GM12878 (cell line): Measurements from ENCODE around the gene GGACT. TPM values are rescaled to one million over a fixed set of nuclear protein-coding genes. Genes with fewer than 3 reads are reported as not detected.

Experiments used
- ATAC-seq: fragments of 200-7000 bp; cut with Tn5 transposase; 3 replicates; pipeline ENCODE4 v1.9.1; 2020; ENCODE audit warnings: mild to moderate bottlenecking, moderate library complexity
- Bru-seq: library from RNA; stranded (reverse); fragments of 400-500 nt; gene quantifications from one replicate; lab custom pipeline; 2021; lab: Mats Ljungman, UMichigan
- BruChase-seq, 2 experiments: library from RNA; stranded (reverse); fragments of 400-500 nt; gene quantifications; one replicate each; lab custom pipeline; 2021; lab: Mats Ljungman, UMichigan
- BruUV-seq: library from RNA; stranded (reverse); fragments of 400-500 nt; replicated peaks from 2 replicates; lab custom pipeline; 2021; lab: Mats Ljungman, UMichigan
- CTCF ChIA-PET: fragments of 300-600 bp; sonication (Branson Sonifier 250); formaldehyde crosslinking; extraction: SDS; loops from one replicate; lab custom pipeline; 2021; ENCODE audit warnings: inconsistent platforms; lab: Yijun Ruan, JAX
- POLR2A ChIA-PET: fragments of 350-600 bp; formaldehyde crosslinking; extraction: SDS; loops from one replicate; lab custom pipeline; 2021; ENCODE audit warnings: inconsistent platforms; lab: Charles Lee
- RAD21 ChIA-PET: fragments of 300-600 bp; sonication (Branson Sonifier 250); formaldehyde crosslinking; loops from one replicate; lab custom pipeline; 2023; ENCODE audit warnings: antibody characterized with exemption; ENCODE audit not compliant: unreplicated experiment; lab: Charles Lee
- SMC1A ChIA-PET: fragments of 300-600 bp; sonication (Branson Sonifier 250); formaldehyde crosslinking; loops from one replicate; lab custom pipeline; 2023; ENCODE audit not compliant: unreplicated experiment, uncharacterized antibody; lab: Charles Lee
- DNase-seq: peaks from one replicate; pipeline ENCODE4 v3.0.0-alpha.2; 2011; ENCODE audit warnings: low read depth, low spot score
- FAIRE-seq: peaks from 3 replicates; lab custom pipeline; 2011; peaks lifted over from hg19 to GRCh38; lab: Jason Lieb, UNC
- H2AFZ ChIP-seq: 2 replicates; pipeline ENCODE4 v1.6.0; 2011; ENCODE audit warnings: low read depth, low read length, control low read depth; ENCODE audit not compliant: control insufficient read depth
- H3K27ac ChIP-seq: 2 replicates; pipeline ENCODE4 v1.5.1; 2011; ENCODE audit warnings: control low read depth; ENCODE audit not compliant: control insufficient read depth, insufficient read depth
- H3K27me3 ChIP-seq, 2 experiments: replicated peaks in 1 of 2; 2 replicates each; pipeline versions ENCODE4 v1.6.0 to v1.6.1; 2011; ENCODE audit warnings: low read length in 1 of 2; ENCODE audit not compliant: control insufficient read depth in 2 of 2, insufficient read depth in 2 of 2
- H3K36me3 ChIP-seq, 2 experiments: 2 replicates each; pipeline ENCODE4 v1.5.1; 2011; ENCODE audit warnings: low read length in 1 of 2; ENCODE audit not compliant: control insufficient read depth in 2 of 2, insufficient read depth in 2 of 2
- H3K4me1 ChIP-seq: 2 replicates; pipeline ENCODE4 v1.6.1; 2011; ENCODE audit warnings: mild to moderate bottlenecking, low read length, moderate library complexity, mixed read lengths; ENCODE audit not compliant: control insufficient read depth, insufficient read depth
- H3K4me2 ChIP-seq: 2 replicates; pipeline ENCODE4 v1.6.0; 2011; ENCODE audit warnings: control low read depth; ENCODE audit not compliant: control insufficient read depth, insufficient read depth
- H3K4me3 ChIP-seq: fragments of 200-600 bp; sonication (generic); 2 replicates; pipeline ENCODE4 v1.5.1; 2016
- H3K79me2 ChIP-seq: 2 replicates; pipeline ENCODE4 v1.6.0; 2011; ENCODE audit warnings: low read length; ENCODE audit not compliant: control insufficient read depth, insufficient read depth
- H3K9ac ChIP-seq: 2 replicates; pipeline ENCODE4 v1.8.0; 2011; ENCODE audit warnings: low read length, control low read depth, mixed read lengths; ENCODE audit not compliant: control insufficient read depth, insufficient read depth
- H3K9me3 ChIP-seq: replicated peaks from 3 replicates; pipeline ENCODE4 v1.5.1; 2011; ENCODE audit warnings: mild to moderate bottlenecking, low read length; ENCODE audit not compliant: control insufficient read depth, insufficient read depth
- H4K20me1 ChIP-seq: 2 replicates; pipeline ENCODE4 v1.6.0; 2011; ENCODE audit not compliant: control insufficient read depth, insufficient read depth
- CBX5 ChIP-seq: sonication (generic); IDR thresholded peaks from 2 replicates; pipeline ENCODE4 v1.6.1; 2016; ENCODE audit warnings: low read depth, moderate library complexity, mild to moderate bottlenecking, inconsistent platforms
- E2F8 ChIP-seq: fragments of 450-650 bp; IDR thresholded peaks from 2 replicates; pipeline ENCODE4 v1.6.1; 2018; ENCODE audit warnings: mild to moderate bottlenecking, low read depth, moderate library complexity; ENCODE audit not compliant: partially characterized antibody
- POLR2A ChIP-seq: IDR thresholded peaks from 2 replicates; pipeline ENCODE4 v1.6.1; 2011; ENCODE audit warnings: low read depth, mild to moderate bottlenecking, low read length
- SMARCA5 ChIP-seq: fragments of 450-650 bp; IDR thresholded peaks from 2 replicates; pipeline ENCODE4 v1.6.1; 2017; ENCODE audit warnings: mild to moderate bottlenecking
- TCF3 ChIP-seq: IDR thresholded peaks from 2 replicates; pipeline ENCODE4 v1.6.1; 2012; ENCODE audit warnings: low read depth, mild to moderate bottlenecking, low read length, borderline replicate concordance; ENCODE audit not compliant: insufficient read depth
- ZBTB33 ChIP-seq: fragments of 450-650 bp; IDR thresholded peaks from 2 replicates; pipeline ENCODE4 v1.6.1; 2017; ENCODE audit warnings: mild to moderate bottlenecking
- ZNF592 ChIP-seq: fragments of 450-650 bp; IDR thresholded peaks from 2 replicates; pipeline ENCODE4 v1.6.1; 2017; ENCODE audit warnings: mild to moderate bottlenecking, moderate library complexity
- WGBS: methylation state at CpG from one replicate; pipeline ENCODE4 v1.1.6; 2016; ENCODE audit warnings: low lambda C conversion rate; ENCODE audit not compliant: insufficient replicate concordance, insufficient coverage; ENCODE audit errors: missing lambda C conversion rate; 5-methylcytosine and 5-hydroxymethylcytosine counted together
- in situ Hi-C: fragments of 300-500 bp; cut with MboI; formaldehyde crosslinking; loops from 9 replicates; pipeline ENCODE4 v1.14.3; 2018; ENCODE audit warnings: mixed read lengths
- intact Hi-C: fragments of 100-400 bp; cut with micrococcal nuclease; formaldehyde crosslinking; loops from one replicate; pipeline ENCODE4 v1.14.2; 2022; ENCODE audit not compliant: unreplicated experiment
- long read RNA-seq, 2 experiments: library from polyadenylated mRNA; unstranded; transcript quantifications; one replicate each; pipeline ENCODE4 v2.0.0, GENCODE V29; 2019 to 2020
- polyA minus RNA-seq, 3 experiments: library from RNA; depleted of rRNA, polyadenylated mRNA; stranded (reverse); fragments of >200 nt; gene quantifications; 2 replicates each; pipeline ENCODE4 v1.2.3, GENCODE V29; 2011
- polyA plus RNA-seq, 11 experiments: library from polyadenylated mRNA; depleted of rRNA in 4 of 11; unstranded in 6 of 11; stranded (reverse) in 5 of 11; fragments of >200 nt; fragmentation: Nextera tagmentation in 4 of 11; fragmentation: Illumina TruSeq in 1 of 11; extraction: Ambion mirVana in 4 of 11; extraction: Trizol in 1 of 11; gene quantifications; 1 replicate in 1 of 11; 2 replicates in 10 of 11; pipeline versions ENCODE4 v1.2.1 to v1.2.3, GENCODE V29; 2011 to 2016; ENCODE audit warnings: inconsistent platforms in 2 of 11, missing spikeins in 2 of 11, low read depth in 1 of 11
- total RNA-seq, 4 experiments: library from RNA; depleted of rRNA in 3 of 4; stranded (reverse); fragments of >200 nt in 3 of 4; fragmentation: Illumina TruSeq in 1 of 4; extraction: Trizol in 1 of 4; gene quantifications; 2 replicates each; pipeline versions ENCODE4 v1.2.1 to v1.2.3, GENCODE V29; 2013 to 2021

The GGACT gene
- total RNA-seq (2013; cell fraction: nucleolus; rRNA removed), result 2.5 and 3.4 TPM in 2 replicates
- total RNA-seq (2014; rRNA removed) (3.9 and 4.0 TPM in 2 replicates), total RNA-seq (2014; rRNA removed; fragmentation: Illumina TruSeq; extraction: Trizol) (3.8 and 4.5 TPM in 2 replicates), total RNA-seq (2021) (7.6 and 7.7 TPM in 2 replicates), polyA plus RNA-seq (2011; rRNA removed) (1.8 and 2.3 TPM in 2 replicates), polyA plus RNA-seq (2014; fragmentation: Illumina TruSeq; extraction: Trizol) (3.1 and 4.5 TPM in 2 replicates), polyA plus RNA-seq (2014; fragmentation: Nextera tagmentation; extraction: Ambion mirVana) (under 1 TPM; 0.61 to 0.93 TPM), polyA plus RNA-seq (2014; rRNA removed) (4.6 and 7.6 TPM in 2 replicates), polyA plus RNA-seq (2016; fragmentation: Nextera tagmentation; extraction: Ambion mirVana) (1 to 10 TPM; 8.8 TPM), polyA minus RNA-seq (2011; rRNA and poly(A)+ RNA removed) (0.31 and 0.95 TPM in 2 replicates), Bru-seq, nascent RNA (percentile 49 among the genes with signal in this experiment), BruChase-seq, experiment 1, labeled RNA remaining after a 6-hour chase (percentile 46 among the genes with signal in this experiment), BruChase-seq, experiment 2, labeled RNA remaining after a 2-hour chase (percentile 45 among the genes with signal in this experiment)
- 6.0 TPM for polyA plus RNA-seq (2011; ENCODE audit: low read depth)
- polyA plus RNA-seq (2011; cell fraction: cytosol; rRNA removed), result 1.1 and 1.6 TPM in 2 replicates
- polyA plus RNA-seq (2011; cell fraction: nucleus; rRNA removed), result 0.89 and 1.5 TPM in 2 replicates
- 5.2 and 6.1 TPM in 2 replicates for polyA plus RNA-seq (2012)
- 1.4 TPM in 1 of 2 replicates, not detected in the other for polyA minus RNA-seq (2011; cell fraction: cytosol; rRNA and poly(A)+ RNA removed)
- polyA minus RNA-seq (2011; cell fraction: nucleus; rRNA and poly(A)+ RNA removed), result 0.38 and 0.48 TPM in 2 replicates
- long read RNA-seq, experiment 1, partial matches to known transcripts, result 0 of 2 reads
- long read RNA-seq, experiment 1, other reads (novel, unspliced or antisense), result 1 of 2 reads
- long read RNA-seq, experiment 2, partial matches to known transcripts, result 0 of 4 reads
- long read RNA-seq, experiment 2, other reads (novel, unspliced or antisense), result 2 of 4 reads

GRCh38 chr13:100588331-100589177 lies at the start of gene GGACT:
Gene GGACT, minus strand, starts transcription at chr13:100588789. Its CDS starts 56,198 bp downstream, at chr13:100532591.
- WGBS, result 5% methylated on average over 67 of the region's 82 CpGs
- Histone ChIP-seq H3K27ac (peak within 1 kb of the TSS; percentile 30; the same call in 1 of the 2 replicates), H3K4me1 (peaks cover 6% of the 10 kb centered on the region; the same call in 1 of the 2 replicates), H4K20me1 (no peaks in the 10 kb centered on the region), H3K27me3 (no peaks in the 10 kb centered on the region), H3K4me2 (peak within 1 kb of the TSS; percentile 61), H3K9me3 (no peaks in the 10 kb centered on the region), H2AFZ (peak within 1 kb of the TSS; percentile 85), H3K36me3 (no peaks in the 10 kb centered on the region), H3K4me3 (peak within 1 kb of the TSS; percentile 74; the same call in 1 of the 2 replicates), H3K79me2 (no peaks in the 10 kb centered on the region), H3K9ac (peak within 1 kb of the TSS; percentile 68)
- peak; percentile 13 for DNase-seq
- intact Hi-C loops (loop anchor here (1.0 kb wide), 1 partner anchor 87 kb away; no protein-coding TSS in a partner anchor), in situ Hi-C loops (no loop called here)
- ChIA-PET CTCF (interaction anchor here (1.0 to 4.2 kb wide), 5 partner anchors 11 to 42 kb away, joined by 3 to 34 read pairs (median 7); no protein-coding TSS in a partner anchor), RAD21 (no interaction called here), SMC1A (interaction anchor here (1.3 kb wide), 1 partner anchor 16 kb away, joined by 4 read pairs; no protein-coding TSS in a partner anchor), POLR2A (interaction anchor here (0.5 kb wide), 1 partner anchor 697 kb away, joined by 3 read pairs; no protein-coding TSS in a partner anchor)
- no peak for FAIRE-seq
- TSS peak; percentile 77 for BruUV-seq
- peak; percentile 99 for ATAC-seq
- TF ChIP-seq SMARCA5, result peak; percentile 93
- peak; percentile 81 for TF ChIP-seq POLR2A
- TF ChIP-seq TCF3, result peak; percentile 75; the same call in 1 of the 2 replicates
- peak; percentile 40; the same call in 1 of the 2 replicates for TF ChIP-seq ZBTB33
- TF ChIP-seq ZNF592, result peak; percentile 56; the same call in 1 of the 2 replicates
- TF ChIP-seq E2F8, result no peak
- TF ChIP-seq CBX5, result peak; percentile 72
